Neural progenitor cell (in vitro differentiated cells): ENCODE results near the gene QSER1. TPM values are rescaled to one million over a fixed set of nuclear protein-coding genes. Genes with fewer than 3 reads are reported as not detected.

Experiments used
- DNase-seq: peaks from one replicate; pipeline ENCODE4 v3.0.0-alpha.2; 2016; ENCODE audit warnings: low spot score
- H2AFZ ChIP-seq: fragments of 200-600 bp; sonication (generic); replicated peaks from 2 replicates; pipeline ENCODE4 v1.6.1; 2016; ENCODE audit warnings: antibody characterized with exemption
- H3F3A ChIP-seq: fragments of 200-600 bp; sonication (generic); 2 replicates; pipeline ENCODE4 v1.6.1; 2016; ENCODE audit warnings: antibody characterized with exemption, low read depth
- H3K27ac ChIP-seq: fragments of 200-600 bp; sonication (generic); 2 replicates; pipeline ENCODE4 v1.5.1; 2016; ENCODE audit warnings: mild to moderate bottlenecking
- H3K27me3 ChIP-seq: fragments of 200-600 bp; sonication (generic); 2 replicates; pipeline ENCODE4 v1.6.1; 2016; ENCODE audit warnings: mild to moderate bottlenecking, moderate library complexity
- H3K36me3 ChIP-seq: fragments of 200-600 bp; sonication (generic); 2 replicates; pipeline ENCODE4 v1.5.1; 2016
- H3K4me1 ChIP-seq: fragments of 200-600 bp; sonication (generic); 2 replicates; pipeline ENCODE4 v1.6.1; 2016; ENCODE audit warnings: mixed run types
- H3K4me2 ChIP-seq: fragments of 200-600 bp; sonication (generic); 2 replicates; pipeline ENCODE4 v1.6.1; 2016
- H3K4me3 ChIP-seq: fragments of 200-600 bp; sonication (generic); 2 replicates; pipeline ENCODE4 v1.5.1; 2016
- H3K79me2 ChIP-seq: fragments of 200-600 bp; sonication (generic); 2 replicates; pipeline ENCODE4 v1.6.1; 2016; ENCODE audit warnings: low read depth
- H3K9ac ChIP-seq: fragments of 200-600 bp; sonication (generic); 2 replicates; pipeline ENCODE4 v1.6.1; 2016
- H3K9me3 ChIP-seq: fragments of 200-600 bp; sonication (generic); 2 replicates; pipeline ENCODE4 v1.5.1; 2016; ENCODE audit warnings: low read depth
- H4K20me1 ChIP-seq: fragments of 200-600 bp; sonication (generic); 2 replicates; pipeline ENCODE4 v1.6.1; 2016; ENCODE audit warnings: low read depth
- H3K27ac Mint-ChIP-seq: 3 replicates; pipeline ENCODE4 v1.8.0; 2021; ENCODE audit warnings: mixed read lengths
- H3K27me3 Mint-ChIP-seq: 2 replicates; pipeline ENCODE4 v1.8.0; 2022; ENCODE audit warnings: low read depth, mild to moderate bottlenecking, inconsistent platforms, moderate library complexity, mixed read lengths; ENCODE audit not compliant: insufficient read depth
- H3K36me3 Mint-ChIP-seq: 3 replicates; pipeline ENCODE4 v1.8.0; 2021; ENCODE audit warnings: mixed read lengths
- H3K4me1 Mint-ChIP-seq: 3 replicates; pipeline ENCODE4 v1.8.0; 2021; ENCODE audit warnings: mixed read lengths
- H3K4me3 Mint-ChIP-seq: 3 replicates; pipeline ENCODE4 v1.8.0; 2021; ENCODE audit warnings: mild to moderate bottlenecking, moderate library complexity, mixed read lengths
- H3K9me3 Mint-ChIP-seq: 3 replicates; pipeline ENCODE4 v1.8.0; 2020; ENCODE audit warnings: mixed read lengths
- CTCF ChIP-seq: fragments of 200-600 bp; sonication (generic); IDR thresholded peaks from 2 replicates; pipeline ENCODE4 v1.5.1; 2017; ENCODE audit warnings: antibody characterized with exemption, mild to moderate bottlenecking
- EZH2 ChIP-seq: fragments of 200-600 bp; sonication (generic); IDR thresholded peaks from 2 replicates; pipeline ENCODE4 v1.6.1; 2017; ENCODE audit warnings: antibody characterized with exemption, mild to moderate bottlenecking, moderate library complexity
- EZH2phosphoT487 ChIP-seq: fragments of 200-600 bp; sonication (generic); IDR thresholded peaks from 2 replicates; pipeline ENCODE4 v1.6.1; 2017; ENCODE audit warnings: antibody characterized with exemption
- total RNA-seq: library from RNA; depleted of rRNA; stranded (reverse); fragments of >200 nt; gene quantifications from 2 replicates; pipeline ENCODE4 v1.2.3, GENCODE V29; 2015; ENCODE audit warnings: low replicate concordance

Gene QSER1
- total RNA-seq, 1 donor from 2014 or later: 79.2 TPM

GRCh38 chr11:32921204-32921603, 28.6 kb downstream of the QSER1 start:
- H3K79me2 ChIP-seq: peaks cover 100% of the 10 kb centered on the region
- H3K4me3 ChIP-seq: no peak overlapping the region
- no peaks in the 10 kb centered on the region for H3K27me3 ChIP-seq
- Mint-ChIP-seq H3K9me3 (peaks cover 11% of the 10 kb centered on the region), H3K27ac (no peak overlapping the region), H3K4me1 (no peaks in the 10 kb centered on the region), H3K4me3 (no peak overlapping the region), H3K36me3 (peaks cover 40% of the 10 kb centered on the region), H3K27me3 (no peaks in the 10 kb centered on the region)
- DNase-seq: no peak
- H3K9ac ChIP-seq: no peak overlapping the region
- H2AFZ ChIP-seq: no peak overlapping the region
- H4K20me1 ChIP-seq: peaks cover 23% of the 10 kb centered on the region
- H3K4me1 ChIP-seq: no peaks in the 10 kb centered on the region
- H3F3A ChIP-seq: no peaks in the 10 kb centered on the region
- H3K36me3 ChIP-seq: no peaks in the 10 kb centered on the region
- TF ChIP-seq EZH2phosphoT487 (no peak), CTCF (no peak), EZH2 (no peak)
- H3K4me2 ChIP-seq: no peak overlapping the region
- no peaks in the 10 kb centered on the region for H3K9me3 ChIP-seq
- H3K27ac ChIP-seq: no peak overlapping the region

- no peaks in the 10 kb centered on the region for H3F3A ChIP-seq
- no peaks in the 10 kb centered on the region for H3K27me3 ChIP-seq
- Mint-ChIP-seq H3K4me3 (no peak overlapping the region), H3K36me3 (peaks cover 46% of the 10 kb centered on the region), H3K9me3 (no peaks in the 10 kb centered on the region), H3K27ac (no peak overlapping the region), H3K27me3 (peaks cover 2% of the 10 kb centered on the region), H3K4me1 (peaks cover 10% of the 10 kb centered on the region)
- H3K9me3 ChIP-seq: no peaks in the 10 kb centered on the region
- peaks cover 5% of the 10 kb centered on the region for H3K4me1 ChIP-seq
- peaks cover 96% of the 10 kb centered on the region for H3K79me2 ChIP-seq
- H3K4me2 ChIP-seq: no peak overlapping the region
- TF ChIP-seq CTCF (no peak), EZH2 (no peak), EZH2phosphoT487 (no peak)
- no peak for DNase-seq
- no peak overlapping the region for H3K27ac ChIP-seq
- H3K9ac ChIP-seq: no peak overlapping the region
- H4K20me1 ChIP-seq: peaks cover 32% of the 10 kb centered on the region
- no peak overlapping the region for H3K4me3 ChIP-seq
- H3K36me3 ChIP-seq: peaks cover 40% of the 10 kb centered on the region
- H2AFZ ChIP-seq: no peak overlapping the region
Measured at GRCh38 chr11:32931606-32932005, 39.0 kb downstream of the QSER1 start.

GRCh38 chr11:32932196-32932595, 39.6 kb downstream of the QSER1 start:
- no peak overlapping the region for H3K27ac ChIP-seq
- no peak overlapping the region for H2AFZ ChIP-seq
- H3K27me3 ChIP-seq: no peaks in the 10 kb centered on the region
- TF ChIP-seq CTCF (no peak), EZH2 (no peak), EZH2phosphoT487 (no peak)
- peaks cover 5% of the 10 kb centered on the region for H3K4me1 ChIP-seq
- H3K4me3 ChIP-seq: no peak overlapping the region
- no peaks in the 10 kb centered on the region for H3F3A ChIP-seq
- Mint-ChIP-seq H3K27ac (no peak overlapping the region), H3K36me3 (peaks cover 52% of the 10 kb centered on the region), H3K27me3 (peaks cover 2% of the 10 kb centered on the region), H3K9me3 (no peaks in the 10 kb centered on the region), H3K4me3 (no peak overlapping the region), H3K4me1 (peaks cover 10% of the 10 kb centered on the region)
- H3K4me2 ChIP-seq: no peak overlapping the region
- H3K9ac ChIP-seq: no peak overlapping the region
- H4K20me1 ChIP-seq: peaks cover 27% of the 10 kb centered on the region
- DNase-seq: no peak
- no peaks in the 10 kb centered on the region for H3K9me3 ChIP-seq
- peaks cover 96% of the 10 kb centered on the region for H3K79me2 ChIP-seq
- peaks cover 44% of the 10 kb centered on the region for H3K36me3 ChIP-seq
